AG04449 (cell line): Measurements from ENCODE around the gene SLC18A2.

ENCODE experiments used
- CTCF ChIA-PET: fragments of 350-600 bp; formaldehyde crosslinking; extraction: SDS; loops from one replicate; lab custom pipeline; 2021; ENCODE audit warnings: antibody characterized with exemption; lab: Yijun Ruan, JAX
- POLR2A ChIA-PET: fragments of 400-600, 350-600 bp; formaldehyde crosslinking; extraction: SDS; loops from one replicate; lab custom pipeline; 2020; ENCODE audit warnings: antibody characterized with exemption, inconsistent platforms; lab: Yijun Ruan, JAX
- DNase-seq: peaks from one replicate; pipeline ENCODE4 v3.0.0-alpha.2; 2010; ENCODE audit warnings: low read depth, low spot score
- H3K4me3 ChIP-seq: 2 replicates; pipeline ENCODE4 v1.5.1; 2011; ENCODE audit warnings: low read depth, mild to moderate bottlenecking, control low read depth, low read length
- TF ChIP-seq, protein P1 (sequence below): IDR thresholded peaks from one replicate; pipeline ENCODE4 v1.5.1; 2011; ENCODE audit warnings: mild to moderate bottlenecking, moderate library complexity, low read length, control low read depth, inconsistent platforms; ENCODE audit not compliant: insufficient read depth; ENCODE audit errors: missing control alignments

The SLC18A2 gene

DNA sequence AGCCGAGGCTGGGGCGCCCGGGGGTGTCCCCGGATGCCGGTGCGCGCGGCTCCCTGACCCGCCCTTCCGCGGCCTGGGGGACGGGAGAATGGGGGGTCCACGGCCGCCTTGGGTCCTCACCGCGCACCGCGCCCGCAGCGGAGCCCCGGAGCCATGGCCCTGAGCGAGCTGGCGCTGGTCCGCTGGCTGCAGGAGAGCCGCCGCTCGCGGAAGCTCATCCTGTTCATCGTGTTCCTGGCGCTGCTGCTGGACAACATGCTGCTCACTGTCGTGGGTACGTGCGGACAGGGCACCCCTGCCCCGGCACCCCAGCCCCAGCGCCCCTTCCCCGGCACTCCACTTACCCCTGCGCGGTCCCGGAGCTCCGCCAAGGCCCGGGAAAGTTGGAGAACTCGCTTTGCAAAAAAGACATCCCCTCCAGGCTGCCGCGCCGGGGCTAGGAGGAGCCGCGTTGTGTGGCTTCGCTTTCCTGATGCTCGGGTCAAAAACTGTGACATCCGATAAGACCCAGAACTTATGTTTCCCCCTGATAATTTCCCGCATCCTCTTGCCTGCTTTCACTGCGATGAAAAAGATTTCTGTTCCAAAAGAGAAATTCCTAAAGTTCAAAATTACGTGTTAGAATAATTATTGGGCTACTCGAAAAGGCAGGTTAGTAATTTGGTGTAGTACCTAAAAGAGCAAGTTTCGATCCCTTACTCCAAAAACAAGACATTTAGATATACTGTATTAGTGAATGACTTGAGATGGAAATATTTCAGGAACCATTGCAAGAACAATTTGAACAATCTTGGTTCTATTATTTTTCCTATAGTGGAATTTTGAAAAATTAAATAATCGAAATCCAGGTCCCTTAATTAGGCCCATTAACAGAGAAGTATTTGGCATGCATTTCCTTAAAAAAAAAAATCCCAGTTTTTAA is 888 bp downstream of the SLC18A2 start:
- POLR2A ChIA-PET = no interaction called here
- TF ChIP-seq, protein P1, sequence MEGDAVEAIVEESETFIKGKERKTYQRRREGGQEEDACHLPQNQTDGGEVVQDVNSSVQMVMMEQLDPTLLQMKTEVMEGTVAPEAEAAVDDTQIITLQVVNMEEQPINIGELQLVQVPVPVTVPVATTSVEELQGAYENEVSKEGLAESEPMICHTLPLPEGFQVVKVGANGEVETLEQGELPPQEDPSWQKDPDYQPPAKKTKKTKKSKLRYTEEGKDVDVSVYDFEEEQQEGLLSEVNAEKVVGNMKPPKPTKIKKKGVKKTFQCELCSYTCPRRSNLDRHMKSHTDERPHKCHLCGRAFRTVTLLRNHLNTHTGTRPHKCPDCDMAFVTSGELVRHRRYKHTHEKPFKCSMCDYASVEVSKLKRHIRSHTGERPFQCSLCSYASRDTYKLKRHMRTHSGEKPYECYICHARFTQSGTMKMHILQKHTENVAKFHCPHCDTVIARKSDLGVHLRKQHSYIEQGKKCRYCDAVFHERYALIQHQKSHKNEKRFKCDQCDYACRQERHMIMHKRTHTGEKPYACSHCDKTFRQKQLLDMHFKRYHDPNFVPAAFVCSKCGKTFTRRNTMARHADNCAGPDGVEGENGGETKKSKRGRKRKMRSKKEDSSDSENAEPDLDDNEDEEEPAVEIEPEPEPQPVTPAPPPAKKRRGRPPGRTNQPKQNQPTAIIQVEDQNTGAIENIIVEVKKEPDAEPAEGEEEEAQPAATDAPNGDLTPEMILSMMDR = no peak
- DNase-seq = no peak
- CTCF ChIA-PET = interaction anchor here (4.1 kb wide), 1 partner anchor 25 kb away, joined by 19 read pairs; no protein-coding TSS in a partner anchor
- no peak overlapping the region for H3K4me3 ChIP-seq

DNA sequence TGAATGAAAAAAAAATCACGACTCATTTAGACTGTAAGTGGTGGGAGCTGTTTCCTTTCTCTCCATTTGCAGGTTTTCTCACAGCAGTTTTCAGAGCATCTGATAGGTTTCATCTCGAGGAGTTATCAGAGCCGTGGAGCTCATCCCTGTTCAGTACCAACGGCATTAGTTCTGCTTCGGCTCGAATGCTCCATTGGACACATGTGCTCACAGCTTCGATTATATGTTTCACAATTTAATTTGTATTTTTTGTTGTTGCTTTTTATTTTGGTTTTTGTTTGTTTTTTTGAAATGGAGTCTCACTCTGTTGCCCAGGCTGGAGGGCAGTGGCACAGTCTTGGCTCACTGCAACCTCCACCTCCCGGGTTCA is 1.5 kb downstream of the SLC18A2 start:
- ChIA-PET POLR2A (no interaction called here), CTCF (interaction anchor here (4.1 kb wide), 1 partner anchor 26 kb away, joined by 19 read pairs; no protein-coding TSS in a partner anchor)
- TF ChIP-seq, protein P1 = no peak
- no peak for DNase-seq
- no peak overlapping the region for H3K4me3 ChIP-seq

DNA sequence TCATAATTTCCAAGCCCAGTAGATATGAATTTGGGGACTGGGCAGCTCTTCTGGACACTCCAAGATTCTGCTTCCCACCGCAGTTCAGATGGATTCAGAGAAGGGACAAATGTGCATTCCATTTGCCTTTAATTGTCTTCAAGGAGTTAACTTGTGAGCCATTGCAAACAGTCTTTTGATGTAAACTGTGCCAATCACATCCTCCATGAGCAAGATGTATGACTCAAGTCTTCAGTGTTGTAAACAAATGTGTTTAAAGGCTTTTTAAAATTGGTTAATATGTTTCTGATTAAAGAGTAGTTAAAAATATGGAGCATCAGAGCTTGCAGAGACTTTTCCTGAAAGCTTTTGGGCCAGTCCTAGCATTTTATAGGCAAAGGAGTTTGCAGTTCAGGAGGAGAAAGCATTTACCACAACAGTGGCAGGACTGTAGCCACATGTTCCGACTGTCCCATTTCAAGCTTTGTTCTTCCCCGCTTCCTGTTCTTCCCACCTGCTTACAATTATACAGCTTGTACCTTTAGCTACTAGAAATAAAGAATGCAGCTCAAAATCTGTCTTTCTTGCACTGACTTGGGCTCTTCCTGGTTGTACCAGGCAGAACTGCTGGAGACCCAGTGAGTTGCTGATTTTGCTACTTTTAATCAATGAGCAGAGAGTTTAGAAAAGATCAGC is 6.2 kb downstream of the SLC18A2 start:
- CTCF ChIA-PET = interaction anchor here (4.7 kb wide), 1 partner anchor 30 kb away, joined by 28 read pairs; no protein-coding TSS in a partner anchor
- no peak for DNase-seq

DNA sequence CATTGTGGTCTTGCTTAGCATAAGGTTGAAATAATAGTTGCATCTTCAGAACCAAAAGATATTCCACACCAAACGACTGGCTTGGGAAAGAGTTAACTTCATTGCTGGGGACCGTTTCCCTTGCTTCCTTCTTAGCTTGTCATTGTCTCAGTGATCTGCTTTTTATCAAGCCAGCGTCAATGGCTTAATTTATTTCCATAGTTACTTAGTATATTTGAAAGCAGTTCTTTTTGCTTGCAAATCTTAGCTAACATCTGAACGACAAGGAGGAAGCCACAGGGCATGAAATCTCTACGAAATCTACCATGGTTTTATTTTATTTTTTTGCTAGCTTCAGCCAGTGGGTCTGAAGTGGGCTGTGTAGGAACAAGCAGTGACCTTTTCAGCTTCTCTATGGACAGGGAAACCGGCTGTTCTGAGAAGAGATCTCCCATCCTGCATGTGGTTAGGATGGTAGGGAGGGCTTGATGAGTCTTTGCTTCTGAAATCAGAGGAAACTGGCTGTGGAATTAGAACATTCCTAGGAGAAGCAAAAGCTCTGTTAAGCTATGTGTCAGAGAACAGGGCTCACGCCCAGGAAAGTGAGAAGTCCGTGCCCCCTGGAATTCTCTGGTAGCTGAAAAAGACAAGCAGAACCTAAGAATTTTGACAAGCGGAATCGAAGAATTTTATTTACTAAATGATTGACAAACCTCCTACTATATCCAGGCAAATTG is 8.0 kb downstream of the SLC18A2 start:
- POLR2A ChIA-PET = interaction anchor here (0.6 to 0.7 kb wide), 2 partner anchors 70 to 79 kb away, joined by 3 read pairs; no protein-coding TSS in a partner anchor
- DNase-seq = no peak
- no peak overlapping the region for H3K4me3 ChIP-seq
- TF ChIP-seq, protein P1 = no peak
- CTCF ChIA-PET = interaction anchor here (0.8 to 3.9 kb wide), 3 partner anchors 23 to 71 kb away, joined by 3 to 23 read pairs (median 4); no protein-coding TSS in a partner anchor

More for the DNA sequence above, 6.2 kb downstream of the SLC18A2 start:
- H3K4me3 ChIP-seq = no peak overlapping the region
- TF ChIP-seq, protein P1 = no peak
- POLR2A ChIA-PET = no interaction called here

DNA sequence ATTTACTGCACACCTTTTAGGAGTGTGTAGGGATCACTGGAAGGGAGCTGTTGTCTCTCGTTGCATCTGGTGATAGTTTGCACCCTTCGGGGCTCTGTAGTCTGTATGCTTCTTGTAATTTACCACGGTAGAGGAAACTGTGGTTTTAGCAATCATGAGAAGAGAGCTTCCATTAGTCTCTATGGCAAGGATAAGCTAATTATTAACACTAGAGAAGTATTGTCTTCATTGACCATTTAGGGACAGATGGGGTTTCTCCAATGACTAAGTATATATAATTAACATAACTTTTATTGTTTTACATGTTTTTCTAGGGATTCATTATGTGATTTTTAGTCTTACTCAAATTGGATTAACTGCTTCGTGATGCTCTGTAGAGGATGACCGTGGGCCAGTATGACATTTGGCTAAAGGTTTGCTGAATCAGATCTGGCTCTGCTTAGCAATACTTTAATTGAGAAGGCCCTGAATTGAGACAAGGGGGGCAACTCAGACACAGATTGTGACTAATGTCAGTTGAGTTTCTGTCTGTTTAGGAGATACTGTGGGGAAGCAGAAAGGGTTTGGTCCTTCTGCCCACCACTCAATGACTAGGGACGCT is 8.7 kb downstream of the SLC18A2 start:
- CTCF ChIA-PET = interaction anchor here (1.1 to 3.9 kb wide), 2 partner anchors 24 to 33 kb away, joined by 3 to 23 read pairs; no protein-coding TSS in a partner anchor
- no peak for DNase-seq
- no peak overlapping the region for H3K4me3 ChIP-seq

More for the DNA sequence above, 8.7 kb downstream of the SLC18A2 start:
- TF ChIP-seq, protein P1 = no peak
- POLR2A ChIA-PET = interaction anchor here (0.6 to 0.7 kb wide), 2 partner anchors 70 to 78 kb away, joined by 3 read pairs; no protein-coding TSS in a partner anchor
